Stimulated activated CD4-positive, alpha-beta T cell treated with anti-CD3 and anti-CD28 coated beads, TNF-alpha, amount 100 ng/mL, for 48 hours (primary cell): ENCODE results near the gene ATG101.

Source experiments
- DNase-seq, 3 donors: peaks; one replicate each; pipeline ENCODE4 v3.0.0-alpha.2; 2020; ENCODE audit warnings: low read depth in 3 of 3

The ATG101 gene

GRCh38 chr12:52041695-52042123, 28.1 kb upstream of the ATG101 start:
- DNase-seq: no peak

GRCh38 chr12:52042706-52043385, 26.9 kb upstream of the ATG101 start:
- DNase-seq: no peak

GRCh38 chr12:52043386-52044212, 26.2 kb upstream of the ATG101 start:
- DNase-seq: no peak

GRCh38 chr12:52044292-52044983, 25.3 kb upstream of the ATG101 start:
- DNase-seq: no peak

GRCh38 chr12:52045794-52046199, 24.0 kb upstream of the ATG101 start:
- no peak for DNase-seq

- DNase-seq: no peak
Measured at GRCh38 chr12:52046859-52047258, 22.9 kb upstream of the ATG101 start.

GRCh38 chr12:52049286-52049685, 20.5 kb upstream of the ATG101 start:
- no peak for DNase-seq

GRCh38 chr12:52049688-52050087, 20.1 kb upstream of the ATG101 start:
- no peak for DNase-seq

GRCh38 chr12:52050116-52050757, 19.5 kb upstream of the ATG101 start:
- DNase-seq: no peak

- DNase-seq: peak; percentile 95 to 99 (median 98)
Measured at GRCh38 chr12:52050758-52051541, 18.8 kb upstream of the ATG101 start, which contains the start of gene NR4A1. Gene NR4A1, plus strand, starts transcription at chr12:52051442. Its CDS starts 2,887 bp downstream, at chr12:52054329.

- DNase-seq: no peak
Measured at GRCh38 chr12:52052468-52053186, 17.2 kb upstream of the ATG101 start.

GRCh38 chr12:52053536-52054209, 16.1 kb upstream of the ATG101 start:
- no peak for DNase-seq

GRCh38 chr12:52054231-52054832, 15.4 kb upstream of the ATG101 start:
- DNase-seq: no peak

- DNase-seq: no peak
Measured at GRCh38 chr12:52054833-52055730, 14.7 kb upstream of the ATG101 start.

- DNase-seq: no peak
Measured at GRCh38 chr12:52055731-52056711, 13.8 kb upstream of the ATG101 start.

GRCh38 chr12:52056801-52057637, 12.8 kb upstream of the ATG101 start:
- no peak for DNase-seq
